Glomerular visceral epithelial cell (primary cell): ENCODE data around the gene TRIM16.
"Not testable (repeated sequence)": the region's sequence is repeated elsewhere in the genome, so short reads cannot be mapped to it uniquely, and the experiment has no call there.

Experiments
- DNase-seq: peaks from one replicate; pipeline ENCODE4 v3.0.0-alpha.2; 2016; ENCODE audit errors: extremely low spot score

The TRIM16 gene

GRCh38 chr17:15683824-15684478, at the start of gene TRIM16:
TSS of gene TRIM16 (minus strand) at chr17:15684311. CDS start at chr17:15651609, 32,702 bp downstream.
- peak; percentile 56 for DNase-seq

GRCh38 chr17:15733174-15733789, 49.2 kb upstream of the TRIM16 start:
- DNase-seq = not testable (repeated sequence)

- DNase-seq = not testable (repeated sequence)
Observed at GRCh38 chr17:15731900-15732299, 47.8 kb upstream of the TRIM16 start, which contains the start of gene TBC1D26. TSS of gene TBC1D26 (plus strand) at chr17:15732283. CDS start at chr17:15735349, 3,066 bp downstream.

- DNase-seq = not testable (repeated sequence)
Observed at GRCh38 chr17:15730535-15730934, 46.4 kb upstream of the TRIM16 start.

- not testable (repeated sequence) for DNase-seq
Observed at GRCh38 chr17:15716601-15717563, 32.8 kb upstream of the TRIM16 start.

GRCh38 chr17:15708879-15709278, 24.8 kb upstream of the TRIM16 start:
- DNase-seq = not testable (repeated sequence)

- not testable (repeated sequence) for DNase-seq
Observed at GRCh38 chr17:15704813-15705212, 20.7 kb upstream of the TRIM16 start.

- DNase-seq = not testable (repeated sequence)
Observed at GRCh38 chr17:15704239-15704638, 20.1 kb upstream of the TRIM16 start.

- not testable (repeated sequence) for DNase-seq
Observed at GRCh38 chr17:15699937-15700336, 15.8 kb upstream of the TRIM16 start.

- peak; percentile 100 for DNase-seq
Observed at GRCh38 chr17:15699413-15699924, 15.4 kb upstream of the TRIM16 start, which contains the start of gene ZNF286A. TSS of gene ZNF286A (plus strand) at chr17:15699752. CDS start at chr17:15700330, 578 bp downstream.

GRCh38 chr17:15698967-15699366, 14.9 kb upstream of the TRIM16 start:
- not testable (repeated sequence) for DNase-seq

GRCh38 chr17:15687494-15687893, 3.4 kb upstream of the TRIM16 start:
- DNase-seq = not testable (repeated sequence)

GRCh38 chr17:15683135-15683534, 976 bp downstream of the TRIM16 start:
- not testable (repeated sequence) for DNase-seq

- not testable (repeated sequence) for DNase-seq
Observed at GRCh38 chr17:15675991-15676390, 8.1 kb downstream of the TRIM16 start.

GRCh38 chr17:15674640-15675039, 9.5 kb downstream of the TRIM16 start:
- not testable (repeated sequence) for DNase-seq

GRCh38 chr17:15669526-15669925, 14.6 kb downstream of the TRIM16 start:
- not testable (repeated sequence) for DNase-seq

- no peak for DNase-seq
Observed at GRCh38 chr17:15663691-15664090, 20.4 kb downstream of the TRIM16 start.

- no peak for DNase-seq
Observed at GRCh38 chr17:15663176-15663575, 20.9 kb downstream of the TRIM16 start.

GRCh38 chr17:15662681-15663080, 21.4 kb downstream of the TRIM16 start:
- no peak for DNase-seq

- no peak for DNase-seq
Observed at GRCh38 chr17:15660077-15660476, 24.0 kb downstream of the TRIM16 start.

- peak; percentile 79 for DNase-seq
Observed at GRCh38 chr17:15659663-15660062, 24.4 kb downstream of the TRIM16 start.

- DNase-seq = no peak
Observed at GRCh38 chr17:15659236-15659635, 24.9 kb downstream of the TRIM16 start.
